Measurements from ENCODE around the gene WFDC11. TPM values are rescaled to one million over a fixed set of nuclear protein-coding genes. Genes with fewer than 3 reads are reported as not detected.
"Not testable (repeated sequence)": the region's sequence is repeated elsewhere in the genome, so short reads cannot be mapped to it uniquely, and the experiment has no call there.

WFDC11 gene
- polyA plus RNA-seq, 1 donor: not detected

DNA sequence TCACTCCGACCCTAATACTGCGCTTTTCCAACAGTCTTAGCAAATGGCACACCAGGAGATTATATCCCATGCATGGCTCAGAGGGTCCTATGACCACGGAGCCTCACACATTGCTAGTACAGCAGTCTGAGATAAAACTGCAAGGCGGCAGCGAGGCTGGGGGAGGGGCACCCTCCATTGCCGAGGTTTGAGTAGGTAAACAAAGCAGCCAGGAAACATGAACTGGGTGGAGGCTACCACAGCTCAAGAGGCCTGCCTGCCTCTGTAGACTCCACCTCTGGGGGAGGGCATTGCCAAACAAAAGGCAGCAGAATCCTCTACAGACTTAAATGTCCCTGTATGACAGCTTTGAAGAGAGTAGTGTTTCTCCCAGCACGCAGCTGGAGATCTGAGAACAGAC is 18.3 kb downstream of the WFDC11 start:
- not testable (repeated sequence) for H3K27me3 ChIP-seq (ENCODE audit: control insufficient read depth, insufficient read depth, low read length); H3K36me3 ChIP-seq (ENCODE audit: control insufficient read depth, insufficient read depth, low read length); H3K4me3 ChIP-seq (ENCODE audit: low read length); DNase-seq; H3K9me3 ChIP-seq (ENCODE audit: control insufficient read depth, low read depth, low read length); H3K27ac ChIP-seq (ENCODE audit: low read length); H3K4me1 ChIP-seq (ENCODE audit: control insufficient read depth, insufficient read depth, low read length)
- no CpG with 5 or more reads among the region's 7 CpGs for WGBS (ENCODE audit: insufficient coverage, low lambda C conversion rate)

DNA sequence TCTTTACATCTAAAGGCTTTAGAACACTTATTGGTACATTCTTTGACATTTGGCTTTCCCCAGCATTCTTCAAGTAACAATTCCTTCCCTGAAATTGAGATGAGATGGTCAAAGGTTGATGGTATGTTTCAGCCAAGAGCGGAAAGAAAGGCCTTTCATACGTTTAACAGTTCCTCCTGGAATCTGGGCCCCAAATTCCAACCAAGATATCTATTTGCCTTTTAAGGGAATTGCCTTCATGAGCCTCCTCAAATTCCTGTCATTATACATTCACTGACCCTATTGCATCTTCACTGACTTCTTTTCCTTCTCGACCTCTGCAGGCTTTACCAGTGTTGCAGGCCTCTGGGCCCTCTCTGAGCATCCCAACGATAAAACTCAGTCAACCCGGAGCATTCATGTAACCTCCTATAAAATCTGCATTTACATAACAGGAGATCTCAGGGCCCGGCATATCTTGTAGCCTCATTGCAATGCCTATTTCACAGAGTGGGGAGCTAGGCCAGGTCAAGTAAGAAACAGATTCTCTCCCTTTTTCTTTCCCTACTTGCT is 20.7 kb downstream of the WFDC11 start:
- Histone ChIP-seq H3K4me3 (ENCODE audit: low read length) (no peak overlapping the region), H3K27me3 (ENCODE audit: control insufficient read depth, insufficient read depth, low read length) (no peaks in the 10 kb centered on the region), H3K4me1 (ENCODE audit: control insufficient read depth, insufficient read depth, low read length) (no peaks in the 10 kb centered on the region), H3K27ac (ENCODE audit: low read length) (no peak overlapping the region), H3K36me3 (ENCODE audit: control insufficient read depth, insufficient read depth, low read length) (no peaks in the 10 kb centered on the region), H3K9me3 (ENCODE audit: control insufficient read depth, low read depth, low read length) (peaks cover 4% of the 10 kb centered on the region)
- no peak for DNase-seq
- WGBS (ENCODE audit: insufficient coverage, low lambda C conversion rate): no CpG with 5 or more reads among the region's 6 CpGs

GRCh38 chr20:45647441-45648050 is 22.5 kb downstream of the WFDC11 start:
- no peaks in the 10 kb centered on the region for H3K36me3 ChIP-seq (ENCODE audit: control insufficient read depth, insufficient read depth, low read length)
- no peak overlapping the region for H3K27ac ChIP-seq (ENCODE audit: low read length)
- H3K27me3 ChIP-seq (ENCODE audit: control insufficient read depth, insufficient read depth, low read length): no peaks in the 10 kb centered on the region
- peaks cover 4% of the 10 kb centered on the region for H3K9me3 ChIP-seq (ENCODE audit: control insufficient read depth, low read depth, low read length)
- H3K4me3 ChIP-seq (ENCODE audit: low read length): no peak overlapping the region
- no CpG with 5 or more reads among the region's 1 CpG for WGBS (ENCODE audit: insufficient coverage, low lambda C conversion rate)
- no peaks in the 10 kb centered on the region for H3K4me1 ChIP-seq (ENCODE audit: control insufficient read depth, insufficient read depth, low read length)
- DNase-seq: no peak

DNA sequence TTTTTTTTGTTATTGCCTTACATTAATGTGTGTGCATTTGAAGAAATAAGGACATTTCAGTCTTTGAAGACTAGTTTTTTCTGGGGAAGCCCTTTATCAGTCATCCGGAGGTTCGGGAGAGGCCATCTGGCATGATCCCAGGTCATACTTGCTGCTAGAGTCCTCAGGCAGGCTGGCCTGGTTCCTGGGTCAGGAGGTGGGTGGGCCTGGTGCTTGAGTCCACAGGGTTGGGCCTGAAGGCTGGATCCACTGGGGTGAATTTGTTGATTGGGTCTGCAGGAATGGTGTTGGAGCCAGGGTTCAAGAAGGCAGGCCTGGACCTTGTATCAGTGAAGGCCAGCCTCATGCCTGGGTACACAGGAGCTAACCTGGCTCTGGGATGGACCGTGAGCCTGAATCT is 23.2 kb downstream of the WFDC11 start:
- no peak for DNase-seq
- no peaks in the 10 kb centered on the region for H3K36me3 ChIP-seq (ENCODE audit: control insufficient read depth, insufficient read depth, low read length)
- no CpG with 5 or more reads among the region's 3 CpGs for WGBS (ENCODE audit: insufficient coverage, low lambda C conversion rate)
- H3K27me3 ChIP-seq (ENCODE audit: control insufficient read depth, insufficient read depth, low read length): no peaks in the 10 kb centered on the region
- H3K4me3 ChIP-seq (ENCODE audit: low read length): no peak overlapping the region
- H3K9me3 ChIP-seq (ENCODE audit: control insufficient read depth, low read depth, low read length): peaks cover 4% of the 10 kb centered on the region
- H3K27ac ChIP-seq (ENCODE audit: low read length): no peak overlapping the region
- H3K4me1 ChIP-seq (ENCODE audit: control insufficient read depth, insufficient read depth, low read length): no peaks in the 10 kb centered on the region

- H3K4me1 ChIP-seq (ENCODE audit: control insufficient read depth, insufficient read depth, low read length); H3K9me3 ChIP-seq (ENCODE audit: control insufficient read depth, low read depth, low read length); H3K36me3 ChIP-seq (ENCODE audit: control insufficient read depth, insufficient read depth, low read length); H3K27me3 ChIP-seq (ENCODE audit: control insufficient read depth, insufficient read depth, low read length); H3K27ac ChIP-seq (ENCODE audit: low read length); H3K4me3 ChIP-seq (ENCODE audit: low read length); DNase-seq: not testable (repeated sequence)
- WGBS (ENCODE audit: insufficient coverage, low lambda C conversion rate): no CpG with 5 or more reads among the region's 28 CpGs
These were observed 24.2 kb downstream of the WFDC11 start for GRCh38 chr20:45645869-45646268.

GRCh38 chr20:45641076-45641475 is 29.0 kb downstream of the WFDC11 start:
- WGBS (ENCODE audit: insufficient coverage, low lambda C conversion rate): no CpG with 5 or more reads among the region's 24 CpGs
- not testable (repeated sequence) for H3K27ac ChIP-seq (ENCODE audit: low read length); H3K36me3 ChIP-seq (ENCODE audit: control insufficient read depth, insufficient read depth, low read length); H3K9me3 ChIP-seq (ENCODE audit: control insufficient read depth, low read depth, low read length); H3K27me3 ChIP-seq (ENCODE audit: control insufficient read depth, insufficient read depth, low read length); H3K4me3 ChIP-seq (ENCODE audit: low read length); DNase-seq; H3K4me1 ChIP-seq (ENCODE audit: control insufficient read depth, insufficient read depth, low read length)

GRCh38 chr20:45639687-45640086 is 30.4 kb downstream of the WFDC11 start:
- no peaks in the 10 kb centered on the region for H3K4me1 ChIP-seq (ENCODE audit: control insufficient read depth, insufficient read depth, low read length)
- no peaks in the 10 kb centered on the region for H3K9me3 ChIP-seq (ENCODE audit: control insufficient read depth, low read depth, low read length)
- DNase-seq: no peak
- no peaks in the 10 kb centered on the region for H3K36me3 ChIP-seq (ENCODE audit: control insufficient read depth, insufficient read depth, low read length)
- H3K4me3 ChIP-seq (ENCODE audit: low read length): no peak overlapping the region
- no peaks in the 10 kb centered on the region for H3K27me3 ChIP-seq (ENCODE audit: control insufficient read depth, insufficient read depth, low read length)
- WGBS (ENCODE audit: insufficient coverage, low lambda C conversion rate): 87% methylated on average over 3 of the region's 5 CpGs
- H3K27ac ChIP-seq (ENCODE audit: low read length): no peak overlapping the region

GRCh38 chr20:45636513-45636912 is 33.5 kb downstream of the WFDC11 start:
- no CpG with 5 or more reads among the region's 1 CpG for WGBS (ENCODE audit: insufficient coverage, low lambda C conversion rate)
- Histone ChIP-seq H3K27me3 (ENCODE audit: control insufficient read depth, insufficient read depth, low read length) (no peaks in the 10 kb centered on the region), H3K36me3 (ENCODE audit: control insufficient read depth, insufficient read depth, low read length) (no peaks in the 10 kb centered on the region), H3K9me3 (ENCODE audit: control insufficient read depth, low read depth, low read length) (no peaks in the 10 kb centered on the region), H3K4me3 (ENCODE audit: low read length) (no peak overlapping the region), H3K4me1 (ENCODE audit: control insufficient read depth, insufficient read depth, low read length) (no peaks in the 10 kb centered on the region), H3K27ac (ENCODE audit: low read length) (no peak overlapping the region)
- no peak for DNase-seq

GRCh38 chr20:45631184-45631583 is 38.9 kb downstream of the WFDC11 start, which contains the start of gene WFDC9:
WFDC9 (minus strand) TSS chr20:45631284; CDS start chr20:45610181, 21,103 bp downstream.
- 100% methylated on average over 1 of the region's 4 CpGs for WGBS (ENCODE audit: insufficient coverage, low lambda C conversion rate)
- no peak within 1 kb of the TSS for H3K4me3 ChIP-seq (ENCODE audit: low read length)
- H3K9me3 ChIP-seq (ENCODE audit: control insufficient read depth, low read depth, low read length): no peaks in the 10 kb centered on the region
- H3K27ac ChIP-seq (ENCODE audit: low read length): no peak within 1 kb of the TSS
- DNase-seq: no peak
- H3K4me1 ChIP-seq (ENCODE audit: control insufficient read depth, insufficient read depth, low read length): no peaks in the 10 kb centered on the region
- H3K27me3 ChIP-seq (ENCODE audit: control insufficient read depth, insufficient read depth, low read length): no peaks in the 10 kb centered on the region
- H3K36me3 ChIP-seq (ENCODE audit: control insufficient read depth, insufficient read depth, low read length): no peaks in the 10 kb centered on the region

GRCh38 chr20:45630371-45630770 is 39.7 kb downstream of the WFDC11 start:
- Histone ChIP-seq H3K27me3 (ENCODE audit: control insufficient read depth, insufficient read depth, low read length) (no peaks in the 10 kb centered on the region), H3K4me3 (ENCODE audit: low read length) (no peak overlapping the region), H3K9me3 (ENCODE audit: control insufficient read depth, low read depth, low read length) (no peaks in the 10 kb centered on the region), H3K27ac (ENCODE audit: low read length) (no peak overlapping the region), H3K36me3 (ENCODE audit: control insufficient read depth, insufficient read depth, low read length) (no peaks in the 10 kb centered on the region), H3K4me1 (ENCODE audit: control insufficient read depth, insufficient read depth, low read length) (no peaks in the 10 kb centered on the region)
- DNase-seq: no peak

DNA sequence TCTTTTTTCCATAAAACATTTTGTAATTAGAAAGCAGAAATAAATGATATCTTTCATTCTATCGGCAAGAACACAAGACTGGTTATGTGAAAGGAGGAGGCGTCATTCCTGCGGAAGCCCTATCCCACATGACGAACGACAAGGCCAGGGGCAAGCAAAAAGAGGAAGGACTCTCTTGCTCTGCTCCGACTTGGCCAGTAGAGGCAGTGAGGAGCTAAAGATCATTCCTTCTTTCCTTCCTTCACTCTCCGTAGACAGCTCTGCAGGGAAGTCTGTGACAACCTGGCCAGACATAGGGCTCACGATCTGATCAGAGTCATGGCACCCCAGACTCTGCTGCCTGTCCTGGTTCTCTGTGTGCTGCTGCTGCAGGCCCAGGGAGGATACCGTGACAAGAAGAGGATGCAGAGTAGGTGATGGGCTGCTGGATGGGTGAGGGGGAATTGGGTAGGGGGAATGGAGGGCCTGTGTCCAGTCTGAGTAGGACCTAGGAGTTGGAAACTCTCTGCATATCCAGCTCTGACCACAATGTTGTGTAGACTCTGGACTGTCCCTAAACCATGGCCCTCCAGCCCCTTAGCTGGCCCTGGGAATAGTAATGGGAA is 40.4 kb downstream of the WFDC11 start, which contains the start of gene WFDC10A:
WFDC10A (plus strand) TSS at position 244 of the 605 bp plus-strand sequence; CDS start at position 319, 75 bp downstream.
- Histone ChIP-seq H3K9me3 (ENCODE audit: control insufficient read depth, low read depth, low read length) (no peaks in the 10 kb centered on the region), H3K36me3 (ENCODE audit: control insufficient read depth, insufficient read depth, low read length) (no peaks in the 10 kb centered on the region), H3K27me3 (ENCODE audit: control insufficient read depth, insufficient read depth, low read length) (no peaks in the 10 kb centered on the region), H3K4me1 (ENCODE audit: control insufficient read depth, insufficient read depth, low read length) (no peaks in the 10 kb centered on the region), H3K4me3 (ENCODE audit: low read length) (no peak within 1 kb of the TSS), H3K27ac (ENCODE audit: low read length) (no peak within 1 kb of the TSS)
- 0% methylated on average over 1 of the region's 9 CpGs for WGBS (ENCODE audit: insufficient coverage, low lambda C conversion rate)
- DNase-seq: peak; percentile 12 to 30

Measured in large intestine (tissue), 3 donors.